ENCODE measurements around the gene ARHGEF26. TPM values are rescaled to one million over a fixed set of nuclear protein-coding genes. Genes with fewer than 3 reads are reported as not detected.

ARHGEF26 gene
- total RNA-seq, 1 experiment from 2014 or later, result 14.1 TPM

- TF ChIP-seq FOXK1 (CRISPR knock-in tag; IDR thresholded peaks at IDR 0.05) (no peak), NFYB (CRISPR knock-in tag; conservative IDR thresholded peaks at IDR 0.05; ENCODE audit: low read depth) (no peak), PRRX2 (CRISPR knock-in tag; IDR thresholded peaks at IDR 0.05) (no peak), CBFB (CRISPR knock-in tag; IDR thresholded peaks at IDR 0.05; ENCODE audit: low read depth) (no peak), MAX (CRISPR knock-in tag; IDR thresholded peaks at IDR 0.05) (no peak), ZBTB43 (CRISPR knock-in tag; IDR thresholded peaks at IDR 0.05) (no peak)
Observed at GRCh38 chr3:154209499-154209898, 88.3 kb downstream of the ARHGEF26 start (continued).

GRCh38 chr3:154210986-154211385, 89.8 kb downstream of the ARHGEF26 start:
- CTCF ChIA-PET, result no interaction called here
- DNase-seq (ENCODE audit: low spot score), result no peak
- no peak overlapping the region; the same call in 1 of the 2 replicates for H3K27ac Mint-ChIP-seq
- H3K4me1 Mint-ChIP-seq, result no peaks in the 10 kb centered on the region
- POLR2A ChIA-PET, result no interaction called here
- ATAC-seq, result no peak
- no peak overlapping the region for H3K4me3 Mint-ChIP-seq
- no peaks in the 10 kb centered on the region for H3K27me3 Mint-ChIP-seq (ENCODE audit: low read depth)
- peaks cover 52% of the 10 kb centered on the region for H3K36me3 Mint-ChIP-seq
- H3K9me3 Mint-ChIP-seq, result peaks cover 24% of the 10 kb centered on the region
- TF ChIP-seq AR (CRISPR knock-in tag; IDR thresholded peaks at IDR 0.05), result no peak
- no peak for TF ChIP-seq ZNF317 (CRISPR knock-in tag; IDR thresholded peaks at IDR 0.05; ENCODE audit: borderline replicate concordance, low read depth)
- no peak for TF ChIP-seq SMAD4 (CRISPR knock-in tag; IDR thresholded peaks at IDR 0.05)
- TF ChIP-seq GABPB1 (CRISPR knock-in tag; IDR thresholded peaks at IDR 0.05), result no peak
- TF ChIP-seq ZBTB21 (CRISPR knock-in tag; IDR thresholded peaks at IDR 0.05; ENCODE audit: borderline replicate concordance), result no peak
- no peak for TF ChIP-seq ZNF232 (CRISPR knock-in tag; IDR thresholded peaks at IDR 0.05)
- TF ChIP-seq ZMAT4 (CRISPR knock-in tag; IDR thresholded peaks at IDR 0.05), result no peak
- no peak for TF ChIP-seq KAT7 (CRISPR knock-in tag; IDR thresholded peaks at IDR 0.05; ENCODE audit: borderline replicate concordance)
- no peak for TF ChIP-seq ZNF396 (CRISPR knock-in tag; IDR thresholded peaks at IDR 0.05; ENCODE audit: borderline replicate concordance)
- TF ChIP-seq ZBTB43 (CRISPR knock-in tag; IDR thresholded peaks at IDR 0.05), result no peak
- TF ChIP-seq ZNF512 (CRISPR knock-in tag; IDR thresholded peaks at IDR 0.05; ENCODE audit: borderline replicate concordance), result no peak
- no peak for TF ChIP-seq STAT6 (CRISPR knock-in tag; conservative IDR thresholded peaks at IDR 0.05; ENCODE audit: low read depth)
- no peak for TF ChIP-seq CTCF (IDR thresholded peaks at IDR 0.05)
- no peak for TF ChIP-seq USF1 (CRISPR knock-in tag; IDR thresholded peaks at IDR 0.05)
- no peak for TF ChIP-seq PREB (CRISPR knock-in tag; IDR thresholded peaks at IDR 0.05; ENCODE audit: borderline replicate concordance)

Data from WTC11 (cell line).